ENCODE results near the gene SNAPC2. TPM values are rescaled to one million over a fixed set of nuclear protein-coding genes. Genes with fewer than 3 reads are reported as not detected.
"Not testable (repeated sequence)": the region's sequence is repeated elsewhere in the genome, so short reads cannot be mapped to it uniquely, and the experiment has no call there.

SNAPC2 gene
- total RNA-seq, 2 experiments from 2014 or later: 14.4 to 14.8 TPM

- DNase-seq: no peak
- Mint-ChIP-seq H3K4me1 (peaks cover 12% of the 10 kb centered on the region), H3K27ac (no peak overlapping the region), H3K9me3 (no peaks in the 10 kb centered on the region), H3K4me3 (no peak overlapping the region), H3K36me3 (peaks cover 15% of the 10 kb centered on the region), H3K27me3 (peaks cover 24% of the 10 kb centered on the region)
Measured at GRCh38 chr19:7912144-7912696, 7.9 kb upstream of the SNAPC2 start.

- Mint-ChIP-seq H3K27ac (no peak overlapping the region), H3K4me3 (no peak overlapping the region), H3K27me3 (peaks cover 28% of the 10 kb centered on the region), H3K36me3 (peaks cover 15% of the 10 kb centered on the region), H3K9me3 (no peaks in the 10 kb centered on the region), H3K4me1 (peaks cover 9% of the 10 kb centered on the region)
- DNase-seq: no peak
Measured at GRCh38 chr19:7912697-7913564, 7.2 kb upstream of the SNAPC2 start.

GRCh38 chr19:7913652-7914051 lies 6.5 kb upstream of the SNAPC2 start:
- Mint-ChIP-seq H3K27ac (no peak overlapping the region), H3K36me3 (peaks cover 15% of the 10 kb centered on the region), H3K4me3 (no peak overlapping the region), H3K9me3 (no peaks in the 10 kb centered on the region), H3K27me3 (peaks cover 36% of the 10 kb centered on the region), H3K4me1 (peaks cover 8% of the 10 kb centered on the region)
- no peak for DNase-seq

- Mint-ChIP-seq H3K27ac (no peak overlapping the region), H3K9me3 (no peaks in the 10 kb centered on the region), H3K36me3 (peaks cover 15% of the 10 kb centered on the region), H3K27me3 (peaks cover 40% of the 10 kb centered on the region), H3K4me3 (no peak overlapping the region), H3K4me1 (peaks cover 8% of the 10 kb centered on the region)
- no peak for DNase-seq
Measured at GRCh38 chr19:7914099-7914498, 6.0 kb upstream of the SNAPC2 start.

GRCh38 chr19:7914598-7915045 lies 5.5 kb upstream of the SNAPC2 start, which contains the start of gene TGFBR3L:
Gene TGFBR3L (plus strand): TSS chr19:7914830.
- peaks cover 15% of the 10 kb centered on the region for H3K36me3 Mint-ChIP-seq
- no peaks in the 10 kb centered on the region for H3K9me3 Mint-ChIP-seq
- no peak for DNase-seq
- no peak within 1 kb of the TSS for H3K27ac Mint-ChIP-seq
- H3K4me3 Mint-ChIP-seq: peak within 1 kb of the TSS; percentile 57
- peaks cover 9% of the 10 kb centered on the region for H3K4me1 Mint-ChIP-seq
- peaks cover 45% of the 10 kb centered on the region for H3K27me3 Mint-ChIP-seq

GRCh38 chr19:7915250-7916102 lies 4.7 kb upstream of the SNAPC2 start:
- no peak for DNase-seq
- Mint-ChIP-seq H3K36me3 (peaks cover 15% of the 10 kb centered on the region), H3K27me3 (peaks cover 51% of the 10 kb centered on the region), H3K27ac (no peak overlapping the region), H3K4me3 (peak overlapping the region; percentile 57), H3K9me3 (no peaks in the 10 kb centered on the region), H3K4me1 (peaks cover 14% of the 10 kb centered on the region)

- Mint-ChIP-seq H3K9me3 (no peaks in the 10 kb centered on the region), H3K36me3 (peaks cover 11% of the 10 kb centered on the region), H3K4me1 (peaks cover 19% of the 10 kb centered on the region), H3K4me3 (peak overlapping the region; percentile 57), H3K27ac (no peak overlapping the region), H3K27me3 (peaks cover 51% of the 10 kb centered on the region)
- peak; percentile 76 for DNase-seq
Measured at GRCh38 chr19:7916103-7916954, 3.8 kb upstream of the SNAPC2 start.

GRCh38 chr19:7916955-7917266 lies 3.2 kb upstream of the SNAPC2 start:
- no peak for DNase-seq
- peaks cover 21% of the 10 kb centered on the region for H3K4me1 Mint-ChIP-seq
- H3K36me3 Mint-ChIP-seq: peaks cover 9% of the 10 kb centered on the region
- H3K9me3 Mint-ChIP-seq: no peaks in the 10 kb centered on the region
- peak overlapping the region; percentile 73 for H3K4me3 Mint-ChIP-seq
- peak overlapping the region; percentile 38 for H3K27ac Mint-ChIP-seq
- H3K27me3 Mint-ChIP-seq: peaks cover 51% of the 10 kb centered on the region

- no peak overlapping the region for H3K27ac Mint-ChIP-seq
Measured at GRCh38 chr19:7917267-7918061, 2.7 kb upstream of the SNAPC2 start.

GRCh38 chr19:7918062-7918614 lies 2.0 kb upstream of the SNAPC2 start:
- peaks cover 26% of the 10 kb centered on the region for H3K4me1 Mint-ChIP-seq
- H3K36me3 Mint-ChIP-seq, H3K9me3 Mint-ChIP-seq, H3K27ac Mint-ChIP-seq, DNase-seq: not testable (repeated sequence)
- peak overlapping the region; percentile 55 for H3K4me3 Mint-ChIP-seq
- H3K27me3 Mint-ChIP-seq: peaks cover 51% of the 10 kb centered on the region

More at GRCh38 chr19:7917267-7918061, 2.7 kb upstream of the SNAPC2 start:
- DNase-seq: peak; percentile 69
- H3K36me3 Mint-ChIP-seq: peaks cover 9% of the 10 kb centered on the region
- H3K27me3 Mint-ChIP-seq: peaks cover 51% of the 10 kb centered on the region
- peaks cover 26% of the 10 kb centered on the region for H3K4me1 Mint-ChIP-seq
- no peaks in the 10 kb centered on the region for H3K9me3 Mint-ChIP-seq
- peak overlapping the region; percentile 73 for H3K4me3 Mint-ChIP-seq

- Mint-ChIP-seq H3K4me3 (peak overlapping the region; percentile 76), H3K36me3 (peaks cover 3% of the 10 kb centered on the region)
Measured at GRCh38 chr19:7918615-7919421, 1.3 kb upstream of the SNAPC2 start.

GRCh38 chr19:7920519-7921301 lies 572 bp downstream of the SNAPC2 start:
- Mint-ChIP-seq H3K4me3 (peak overlapping the region; percentile 76), H3K27me3 (peaks cover 35% of the 10 kb centered on the region), H3K9me3 (no peaks in the 10 kb centered on the region), H3K36me3 (peaks cover 3% of the 10 kb centered on the region), H3K27ac (peak overlapping the region; percentile 82), H3K4me1 (peaks cover 23% of the 10 kb centered on the region)
- peak; percentile 94 for DNase-seq

More at GRCh38 chr19:7918615-7919421, 1.3 kb upstream of the SNAPC2 start:
- no peak for DNase-seq
- no peaks in the 10 kb centered on the region for H3K9me3 Mint-ChIP-seq
- H3K4me1 Mint-ChIP-seq: peaks cover 26% of the 10 kb centered on the region
- H3K27me3 Mint-ChIP-seq: peaks cover 51% of the 10 kb centered on the region
- no peak overlapping the region for H3K27ac Mint-ChIP-seq

Measured in activated naive CD8-positive, alpha-beta T cell treated with anti-CD3 and anti-CD28 coated beads for 36 hours (primary cell).